ENCODE measurements around the gene RALGAPA2.

Gene RALGAPA2

DNA sequence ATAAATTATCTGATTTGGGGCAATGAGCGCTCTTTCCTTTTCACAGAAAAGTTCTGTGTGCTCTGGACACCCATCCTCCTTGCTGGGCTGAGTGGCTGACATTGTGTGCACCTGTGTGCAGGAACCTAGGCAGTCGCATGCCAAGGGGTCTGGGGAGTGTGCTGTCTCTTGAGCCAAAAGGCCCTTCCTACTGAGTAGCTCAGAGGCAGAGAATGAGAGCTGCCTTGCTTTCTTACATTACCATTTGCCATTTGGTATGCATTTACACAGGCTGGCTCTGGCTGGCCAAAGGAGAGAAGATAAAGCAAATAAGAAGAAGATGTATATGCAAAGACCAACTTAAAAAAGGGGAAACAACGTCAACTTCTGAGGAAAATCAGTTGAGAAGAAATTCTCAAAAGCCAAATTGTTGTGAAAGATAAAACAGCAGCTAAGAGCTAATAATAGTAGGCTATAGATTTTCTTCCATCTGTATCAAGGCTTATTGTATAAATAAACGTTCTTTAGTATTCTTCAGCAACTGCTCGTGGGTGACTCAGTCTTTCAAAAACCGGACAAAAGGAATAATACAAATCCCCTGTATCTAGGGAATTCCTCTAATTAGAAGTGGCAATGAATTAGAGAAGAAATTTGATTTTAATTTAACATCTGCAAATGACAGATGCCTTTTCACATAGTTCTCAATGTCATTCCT is 222.6 kb downstream of the RALGAPA2 start:
- no peak for TF ChIP-seq EZH2phosphoT487 (IDR thresholded peaks at IDR 0.05; ENCODE audit: borderline replicate concordance)
- TF ChIP-seq, protein P1, sequence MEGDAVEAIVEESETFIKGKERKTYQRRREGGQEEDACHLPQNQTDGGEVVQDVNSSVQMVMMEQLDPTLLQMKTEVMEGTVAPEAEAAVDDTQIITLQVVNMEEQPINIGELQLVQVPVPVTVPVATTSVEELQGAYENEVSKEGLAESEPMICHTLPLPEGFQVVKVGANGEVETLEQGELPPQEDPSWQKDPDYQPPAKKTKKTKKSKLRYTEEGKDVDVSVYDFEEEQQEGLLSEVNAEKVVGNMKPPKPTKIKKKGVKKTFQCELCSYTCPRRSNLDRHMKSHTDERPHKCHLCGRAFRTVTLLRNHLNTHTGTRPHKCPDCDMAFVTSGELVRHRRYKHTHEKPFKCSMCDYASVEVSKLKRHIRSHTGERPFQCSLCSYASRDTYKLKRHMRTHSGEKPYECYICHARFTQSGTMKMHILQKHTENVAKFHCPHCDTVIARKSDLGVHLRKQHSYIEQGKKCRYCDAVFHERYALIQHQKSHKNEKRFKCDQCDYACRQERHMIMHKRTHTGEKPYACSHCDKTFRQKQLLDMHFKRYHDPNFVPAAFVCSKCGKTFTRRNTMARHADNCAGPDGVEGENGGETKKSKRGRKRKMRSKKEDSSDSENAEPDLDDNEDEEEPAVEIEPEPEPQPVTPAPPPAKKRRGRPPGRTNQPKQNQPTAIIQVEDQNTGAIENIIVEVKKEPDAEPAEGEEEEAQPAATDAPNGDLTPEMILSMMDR (conservative IDR thresholded peaks at IDR 0.05; ENCODE audit: low read length), result no peak
- H3K9me3 ChIP-seq (ENCODE audit: insufficient read depth, low read depth, low read length), result no peaks in the 10 kb centered on the region
- no peak overlapping the region for H2AFZ ChIP-seq (ENCODE audit: low read length)
- H3K36me3 ChIP-seq (ENCODE audit: insufficient read depth, low read length), result peaks cover 7% of the 10 kb centered on the region; the same call in 1 of the 2 replicates
- no peaks in the 10 kb centered on the region for H3F3A ChIP-seq (ENCODE audit: low read depth)
- no peaks in the 10 kb centered on the region for H3K27me3 ChIP-seq (ENCODE audit: insufficient read depth, low read length, poor library complexity, severe bottlenecking)
- H4K20me1 ChIP-seq (ENCODE audit: insufficient read depth, low read length, poor library complexity, severe bottlenecking), result no peaks in the 10 kb centered on the region
- H3K9me2 ChIP-seq (replicated peaks; ENCODE audit: low read depth, low read length), result no peaks in the 10 kb centered on the region
- no peak overlapping the region for H3K4me2 ChIP-seq (ENCODE audit: low read depth, low read length, poor library complexity, severe bottlenecking)
- no peaks in the 10 kb centered on the region for H3K4me1 ChIP-seq (ENCODE audit: insufficient read depth, low read length, poor library complexity, severe bottlenecking)
- H3K9ac ChIP-seq (ENCODE audit: low read depth, low read length, poor library complexity, severe bottlenecking), result no peak overlapping the region
- H3K79me2 ChIP-seq (ENCODE audit: insufficient read depth, low read length), result no peaks in the 10 kb centered on the region
- no peak overlapping the region for H3K4me3 ChIP-seq (ENCODE audit: low read length, poor library complexity, severe bottlenecking)

DNA sequence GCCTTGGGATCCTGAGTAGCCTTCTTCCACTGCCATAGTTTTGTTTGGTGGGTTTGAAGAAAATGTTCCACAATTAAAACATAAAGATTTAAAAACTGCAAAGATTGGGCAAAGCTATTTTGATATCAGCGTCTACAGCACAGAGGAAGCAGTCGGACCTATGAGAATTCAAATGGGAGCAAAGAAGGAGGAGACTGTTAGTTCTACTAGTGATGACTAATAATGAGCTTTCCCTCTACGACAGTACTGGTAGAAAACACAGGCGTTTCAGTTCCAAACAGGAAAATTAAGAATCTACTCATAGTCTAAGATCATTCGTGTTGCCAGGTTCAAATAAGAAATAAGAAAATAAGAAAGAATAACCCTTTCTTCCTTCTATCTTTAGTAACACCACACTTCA is 223.4 kb downstream of the RALGAPA2 start:
- no peaks in the 10 kb centered on the region for H3K9me2 ChIP-seq (replicated peaks; ENCODE audit: low read depth, low read length)
- H3K9ac ChIP-seq (ENCODE audit: low read depth, low read length, poor library complexity, severe bottlenecking), result no peak overlapping the region
- no peaks in the 10 kb centered on the region for H3K27me3 ChIP-seq (ENCODE audit: insufficient read depth, low read length, poor library complexity, severe bottlenecking)
- H3K9me3 ChIP-seq (ENCODE audit: insufficient read depth, low read depth, low read length), result no peaks in the 10 kb centered on the region
- H3K79me2 ChIP-seq (ENCODE audit: insufficient read depth, low read length), result no peaks in the 10 kb centered on the region
- H3F3A ChIP-seq (ENCODE audit: low read depth), result no peaks in the 10 kb centered on the region
- H3K36me3 ChIP-seq (ENCODE audit: insufficient read depth, low read length), result 0 out of 2 replicates have a peak, but pooled peaks cover 1% of the 10 kb centered on the region
- H3K4me3 ChIP-seq (ENCODE audit: low read length, poor library complexity, severe bottlenecking), result no peak overlapping the region
- no peaks in the 10 kb centered on the region for H3K4me1 ChIP-seq (ENCODE audit: insufficient read depth, low read length, poor library complexity, severe bottlenecking)
- TF ChIP-seq, protein P1 (conservative IDR thresholded peaks at IDR 0.05; ENCODE audit: low read length), result no peak
- no peak for TF ChIP-seq EZH2phosphoT487 (IDR thresholded peaks at IDR 0.05; ENCODE audit: borderline replicate concordance)
- H4K20me1 ChIP-seq (ENCODE audit: insufficient read depth, low read length, poor library complexity, severe bottlenecking), result no peaks in the 10 kb centered on the region
- H3K4me2 ChIP-seq (ENCODE audit: low read depth, low read length, poor library complexity, severe bottlenecking), result no peak overlapping the region
- H2AFZ ChIP-seq (ENCODE audit: low read length), result no peak overlapping the region

GRCh38 chr20:20488388-20488787 is 224.1 kb downstream of the RALGAPA2 start:
- H2AFZ ChIP-seq (ENCODE audit: low read length), result no peak overlapping the region

More at GRCh38 chr20:20488388-20488787, 224.1 kb downstream of the RALGAPA2 start:
- H3K4me2 ChIP-seq (ENCODE audit: low read depth, low read length, poor library complexity, severe bottlenecking), result no peak overlapping the region
- TF ChIP-seq EZH2phosphoT487 (IDR thresholded peaks at IDR 0.05; ENCODE audit: borderline replicate concordance), result no peak
- TF ChIP-seq, protein P1 (conservative IDR thresholded peaks at IDR 0.05; ENCODE audit: low read length), result no peak
- H3F3A ChIP-seq (ENCODE audit: low read depth), result no peaks in the 10 kb centered on the region
- no peaks in the 10 kb centered on the region for H4K20me1 ChIP-seq (ENCODE audit: insufficient read depth, low read length, poor library complexity, severe bottlenecking)
- no peaks in the 10 kb centered on the region for H3K9me3 ChIP-seq (ENCODE audit: insufficient read depth, low read depth, low read length)
- no peak overlapping the region for H3K9ac ChIP-seq (ENCODE audit: low read depth, low read length, poor library complexity, severe bottlenecking)
- H3K9me2 ChIP-seq (replicated peaks; ENCODE audit: low read depth, low read length), result no peaks in the 10 kb centered on the region
- no peaks in the 10 kb centered on the region for H3K4me1 ChIP-seq (ENCODE audit: insufficient read depth, low read length, poor library complexity, severe bottlenecking)
- H3K27me3 ChIP-seq (ENCODE audit: insufficient read depth, low read length, poor library complexity, severe bottlenecking), result no peaks in the 10 kb centered on the region
- no peaks in the 10 kb centered on the region for H3K36me3 ChIP-seq (ENCODE audit: insufficient read depth, low read length)
- no peaks in the 10 kb centered on the region for H3K79me2 ChIP-seq (ENCODE audit: insufficient read depth, low read length)
- no peak overlapping the region for H3K4me3 ChIP-seq (ENCODE audit: low read length, poor library complexity, severe bottlenecking)
